GM18519 (cell line): ENCODE data around the gene NUP210.

Experiments
- ATAC-seq: cut with Tn5 transposase; IDR thresholded peaks from one replicate; pipeline ENCODE4 v1.9.1; 2021; ENCODE audit warnings: mild to moderate bottlenecking, moderate library complexity; ENCODE audit not compliant: unreplicated experiment, low FRiP score

Gene NUP210

DNA sequence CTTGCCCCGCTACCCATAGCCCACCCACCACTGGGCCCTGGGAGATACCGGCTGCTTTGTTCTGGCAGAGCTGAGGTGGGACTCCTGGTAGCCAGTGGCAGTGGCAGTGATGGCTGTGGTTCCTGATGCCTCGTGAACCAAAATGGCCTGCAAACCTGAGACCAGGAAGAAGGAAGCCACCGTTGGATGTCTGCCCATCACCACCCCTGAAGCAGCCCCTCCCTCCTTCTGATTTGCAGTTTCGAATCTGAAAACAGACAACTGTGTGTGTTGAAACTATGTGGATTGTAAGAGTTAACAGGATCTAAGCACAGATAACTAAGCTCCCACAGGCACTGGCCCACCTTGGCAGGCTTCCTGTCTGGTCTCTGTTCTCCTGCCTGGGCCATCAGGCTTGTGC is 66.6 kb downstream of the NUP210 start:
- ATAC-seq, result no peak

DNA sequence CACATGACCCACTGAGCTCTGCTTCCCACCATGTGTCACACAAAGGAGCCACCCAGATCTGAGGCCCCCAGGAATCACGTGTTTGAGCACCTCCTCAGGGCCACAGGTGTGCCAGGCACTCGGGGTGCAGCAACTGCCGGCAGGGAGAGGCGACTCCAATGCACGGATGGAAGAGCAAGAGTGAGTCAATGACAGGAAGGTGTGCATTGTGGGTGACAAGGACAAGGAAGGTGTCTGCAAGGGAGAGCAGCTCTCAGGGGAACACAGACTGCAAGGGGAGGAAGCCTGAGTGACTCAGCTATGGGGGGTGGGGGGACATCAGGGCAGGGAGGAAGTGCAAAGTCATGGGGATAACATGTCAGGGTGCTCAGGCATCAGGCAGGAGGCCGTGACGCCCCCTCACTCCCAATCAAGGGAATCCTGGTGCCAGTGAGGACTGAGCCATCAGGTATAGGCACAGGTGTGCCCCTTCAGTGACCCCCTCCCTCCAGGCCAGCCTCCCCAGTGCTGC is 67.4 kb downstream of the NUP210 start:
- no peak for ATAC-seq

DNA sequence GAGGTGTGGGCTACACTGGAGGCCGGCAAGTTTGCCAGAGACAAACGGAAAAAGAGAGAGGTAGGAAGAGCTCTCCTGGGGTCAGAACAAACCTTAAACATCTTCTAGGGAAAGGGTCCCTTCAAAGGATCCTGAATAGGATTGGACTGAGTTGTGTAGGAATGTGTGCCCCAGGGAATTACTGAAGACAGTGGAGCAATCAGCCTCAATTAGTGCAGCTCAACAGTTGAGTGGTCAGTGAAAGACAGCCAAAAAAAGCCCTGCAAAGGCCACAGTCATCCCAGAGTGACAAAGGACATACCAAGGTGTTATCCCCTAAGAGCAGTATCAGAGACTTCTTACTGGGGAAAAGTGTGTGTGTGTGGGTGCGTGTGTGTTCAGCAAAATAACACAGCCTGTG is 70.3 kb downstream of the NUP210 start:
- ATAC-seq, result no peak

DNA sequence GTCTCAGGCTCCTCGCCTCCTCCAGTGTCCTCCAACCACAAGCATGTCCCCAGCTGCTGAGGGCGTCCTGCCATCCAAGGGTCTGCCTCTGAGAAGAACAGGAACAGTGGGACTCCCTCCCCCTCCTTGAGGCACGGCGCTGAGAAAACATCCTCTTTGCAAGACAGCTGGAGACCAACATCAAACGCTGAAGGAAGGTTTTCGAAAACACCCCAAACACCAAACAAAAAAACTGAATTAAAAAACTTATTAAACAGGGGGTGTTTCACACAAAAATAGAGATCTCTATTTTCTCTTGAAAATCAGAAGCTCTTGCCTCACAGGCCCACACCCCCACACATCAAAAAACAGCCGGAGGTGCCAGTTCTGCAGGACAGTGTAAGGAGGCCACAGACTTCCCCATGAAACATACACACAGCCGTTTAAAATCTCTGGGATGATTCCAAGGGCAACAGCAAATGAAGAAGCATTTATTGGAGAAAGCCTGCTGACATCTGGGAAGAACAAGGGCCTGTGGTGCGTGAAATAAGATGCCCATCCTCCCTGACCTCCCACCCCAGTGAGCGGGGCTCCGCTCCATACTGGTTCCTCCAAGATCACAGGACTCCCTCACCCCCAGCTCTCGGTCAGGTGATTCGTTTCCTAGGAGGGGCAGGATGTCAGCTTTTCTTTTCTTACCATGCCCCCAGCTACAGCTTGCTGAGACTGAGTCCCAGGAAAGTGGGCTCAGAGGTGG is 71.3 kb downstream of the NUP210 start:
- no peak for ATAC-seq

DNA sequence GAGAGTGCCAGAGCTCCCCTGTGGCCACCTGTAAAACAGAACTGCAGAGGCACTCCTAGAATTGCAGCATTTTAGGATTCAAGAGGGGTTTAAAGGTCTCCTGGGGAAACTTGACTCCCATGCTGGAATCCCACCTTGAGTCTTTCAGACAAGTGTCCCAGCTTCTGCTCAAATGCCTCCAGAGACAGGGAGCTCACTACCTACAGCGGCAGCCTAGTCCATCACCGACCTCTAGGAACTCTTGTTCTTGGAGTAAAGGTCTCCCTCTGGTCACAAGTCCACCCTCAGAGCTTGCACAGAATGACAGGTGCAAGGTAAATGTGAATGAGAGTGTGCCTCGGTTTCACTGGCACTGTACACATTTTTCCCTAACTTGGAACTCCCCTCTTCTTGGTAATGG is 72.0 kb downstream of the NUP210 start:
- ATAC-seq, result no peak

DNA sequence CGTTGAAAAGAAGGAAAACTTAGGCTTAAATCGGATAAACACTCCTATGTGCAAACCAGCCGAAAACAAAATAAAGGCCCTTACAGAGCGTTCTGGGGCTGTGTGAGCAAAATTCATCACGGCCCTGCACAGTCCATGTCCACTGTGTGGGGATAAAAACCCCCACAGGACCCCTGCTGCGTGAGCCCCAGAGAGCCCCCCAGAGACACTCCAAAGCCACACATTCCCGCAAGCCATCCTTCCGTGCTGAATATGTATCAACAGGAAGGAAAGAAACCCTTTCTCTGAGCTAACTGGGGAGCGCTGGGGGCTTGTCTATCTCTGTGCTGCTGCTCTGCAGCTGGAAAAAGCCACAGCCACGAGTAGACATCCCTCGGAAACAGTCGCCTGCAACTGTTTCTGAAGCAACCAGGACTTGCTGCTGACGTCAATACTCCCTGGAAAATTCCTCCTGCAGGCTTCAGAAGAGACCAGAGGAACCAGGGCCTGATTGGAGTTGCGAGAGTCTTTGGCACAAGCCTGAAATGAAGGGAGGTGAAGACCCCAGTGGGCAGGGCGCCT is 72.7 kb downstream of the NUP210 start:
- no peak for ATAC-seq

DNA sequence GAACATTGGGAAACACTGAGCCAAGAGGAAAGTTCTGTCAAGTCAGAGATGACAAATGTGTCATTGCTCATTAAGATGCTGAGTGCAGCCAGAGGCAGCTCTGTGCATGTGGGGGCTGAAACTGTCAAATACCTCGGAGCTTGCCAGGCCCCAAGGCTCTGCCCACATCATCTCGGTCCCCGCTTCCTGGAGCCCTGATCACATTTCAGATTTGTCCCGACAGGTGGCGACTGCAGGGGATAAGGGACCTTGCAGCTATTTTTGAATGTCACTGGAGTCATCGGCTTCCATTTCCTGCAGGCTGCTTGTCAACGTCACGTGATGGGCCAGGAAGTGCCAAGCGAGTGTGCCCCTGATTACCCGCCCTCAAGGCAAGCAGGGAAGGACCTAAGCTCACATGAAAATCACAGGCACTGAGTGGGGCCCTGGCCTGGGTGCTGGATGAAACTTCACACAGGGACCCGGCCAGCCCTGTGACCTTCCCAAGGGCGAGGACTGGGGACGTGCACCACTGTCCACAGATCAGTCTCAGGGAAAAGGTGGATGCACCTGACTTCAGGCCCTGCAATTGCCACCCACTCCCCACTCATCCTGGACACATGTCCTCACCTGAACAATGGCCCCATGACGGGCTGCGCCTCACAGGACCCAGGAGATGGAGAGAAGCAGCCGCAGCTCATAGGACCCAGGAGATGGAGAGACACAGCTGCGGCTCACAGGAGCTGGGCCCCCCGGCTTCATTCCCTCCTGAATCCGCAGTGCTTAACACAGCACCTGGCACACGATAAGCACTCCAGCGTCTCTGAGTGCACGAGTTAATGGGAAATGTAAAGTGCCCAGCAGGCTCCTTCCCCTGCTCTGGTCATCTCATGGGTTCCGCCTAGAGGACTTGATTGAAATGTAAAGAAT is 73.4 kb downstream of the NUP210 start:
- ATAC-seq, result no peak

DNA sequence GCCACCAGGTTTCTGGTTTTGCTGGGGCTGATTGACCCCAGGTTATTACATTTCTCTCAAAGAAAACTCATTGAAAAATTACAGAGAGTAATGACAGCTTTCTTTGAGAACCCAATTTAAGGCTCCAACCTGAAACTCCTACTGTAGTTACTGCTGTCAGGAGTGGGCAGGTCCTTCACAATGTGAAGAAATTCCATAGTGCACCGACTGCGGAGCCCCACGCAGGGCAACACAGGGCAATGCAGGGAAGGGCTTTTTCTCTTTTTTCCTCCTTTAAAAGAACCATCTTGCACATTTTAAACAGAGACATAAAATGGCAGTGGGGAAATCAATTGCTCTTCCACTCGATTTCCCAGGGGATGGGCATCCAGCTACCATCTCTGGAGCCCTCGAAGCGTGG is 74.3 kb downstream of the NUP210 start:
- ATAC-seq, result no peak

DNA sequence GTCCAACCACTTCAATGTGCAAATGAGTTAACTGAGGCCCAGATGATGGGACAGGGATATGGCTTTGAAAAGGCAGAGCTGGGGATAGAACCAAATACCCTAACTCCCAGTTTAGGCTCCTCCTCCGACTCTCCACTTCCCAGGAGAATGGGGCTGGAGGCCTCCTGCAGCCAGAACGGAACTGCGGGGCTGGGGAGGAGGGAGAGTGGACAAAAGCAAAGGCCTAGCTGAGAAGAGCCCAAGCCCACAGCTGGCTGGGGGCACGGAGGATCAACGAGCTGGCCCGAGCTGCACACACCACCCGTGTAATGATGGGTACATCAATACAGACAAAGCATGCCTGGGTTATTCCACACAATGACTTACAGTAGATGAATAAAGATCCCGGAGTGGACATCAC is 74.8 kb downstream of the NUP210 start:
- ATAC-seq, result no peak

DNA sequence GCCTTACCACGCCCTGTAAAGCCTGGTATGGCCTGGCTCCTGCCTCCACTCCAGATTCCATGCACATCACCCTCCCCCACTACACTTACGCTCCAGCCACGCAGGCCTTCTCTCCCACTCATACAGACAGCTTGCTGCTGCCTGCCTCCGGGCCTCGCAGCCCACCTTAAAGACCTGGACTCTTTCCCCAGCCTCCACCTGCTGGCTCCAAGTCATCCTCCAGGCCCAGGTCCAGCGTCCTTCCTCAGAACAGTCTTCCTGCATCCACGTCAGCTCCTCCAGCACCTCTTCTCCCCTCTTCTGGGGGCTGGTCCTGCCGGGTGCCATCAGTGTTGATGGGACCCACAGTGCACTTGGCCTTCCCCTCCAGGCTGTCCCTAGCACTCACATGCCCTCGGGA is 75.5 kb downstream of the NUP210 start:
- ATAC-seq, result no peak

DNA sequence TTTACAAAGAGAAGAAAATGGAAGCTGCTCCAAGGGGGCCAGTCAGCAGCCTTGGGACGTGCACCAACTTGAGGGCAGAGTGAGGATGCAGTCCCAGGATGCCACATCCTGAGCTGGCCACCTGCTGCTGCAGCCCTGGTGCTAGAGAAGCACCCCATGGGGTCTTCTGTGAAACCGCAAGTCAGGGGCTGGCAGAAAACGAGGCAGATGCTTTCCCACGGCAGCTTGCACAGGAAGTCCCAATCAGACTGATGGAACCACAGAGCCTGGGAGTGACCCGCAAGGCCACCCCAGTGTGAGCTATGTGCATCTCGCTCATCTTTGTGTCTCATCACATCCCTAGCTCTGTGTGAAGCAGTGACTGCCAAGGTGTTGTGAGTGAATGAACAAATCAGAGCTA is 76.5 kb downstream of the NUP210 start:
- no peak for ATAC-seq

DNA sequence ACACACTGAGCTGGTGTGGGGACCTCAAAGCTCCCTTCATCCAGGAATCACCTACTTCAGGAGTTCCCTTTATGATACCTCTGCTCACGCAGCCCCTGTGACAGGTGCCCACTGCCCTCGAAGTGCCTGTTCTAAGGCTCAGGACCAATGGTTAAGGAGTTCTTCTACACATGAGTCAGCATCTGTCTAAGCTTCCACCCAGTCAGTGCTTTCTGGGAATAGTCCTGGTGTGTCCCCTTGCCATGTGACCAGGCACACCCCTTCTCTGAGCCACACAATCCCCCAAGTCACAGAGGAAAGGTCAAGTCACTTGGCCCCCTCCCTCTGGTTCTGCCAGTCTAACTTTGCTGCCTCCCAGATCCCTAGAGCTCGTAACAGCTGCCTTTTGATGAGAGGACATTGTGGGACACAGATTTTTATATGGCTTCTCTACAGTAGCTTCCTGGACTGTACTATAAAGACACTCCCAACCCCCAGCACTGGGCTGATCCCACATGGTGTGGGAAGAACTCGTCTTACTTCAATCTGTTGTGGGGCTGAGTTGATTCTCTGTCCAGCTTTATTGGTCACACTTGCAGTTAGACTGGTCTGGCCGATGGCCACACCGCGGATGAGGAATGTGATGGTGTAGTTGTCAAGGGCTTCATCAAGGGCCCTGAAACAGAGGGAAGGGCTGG is 78.8 kb downstream of the NUP210 start:
- ATAC-seq, result no peak

DNA sequence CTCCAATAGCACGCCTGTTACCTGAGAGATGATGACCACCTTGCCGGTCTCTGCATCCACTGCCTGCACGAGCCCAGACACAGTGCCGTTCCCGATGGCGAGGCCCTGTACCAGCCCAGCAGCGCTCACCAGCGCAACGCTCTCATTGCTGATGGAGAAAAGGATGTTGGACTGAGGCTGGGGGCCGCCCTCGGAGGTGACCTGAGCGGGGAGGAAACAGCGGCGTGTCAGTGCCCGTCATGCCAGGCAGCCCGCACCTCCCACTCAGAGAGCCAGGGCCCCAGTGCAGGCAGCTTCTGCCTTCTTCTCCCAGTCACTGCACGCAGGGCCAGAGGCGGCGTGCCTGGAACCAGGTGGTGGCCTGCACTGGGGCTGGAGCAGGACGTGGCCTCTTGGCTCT is 80.3 kb downstream of the NUP210 start:
- no peak for ATAC-seq

DNA sequence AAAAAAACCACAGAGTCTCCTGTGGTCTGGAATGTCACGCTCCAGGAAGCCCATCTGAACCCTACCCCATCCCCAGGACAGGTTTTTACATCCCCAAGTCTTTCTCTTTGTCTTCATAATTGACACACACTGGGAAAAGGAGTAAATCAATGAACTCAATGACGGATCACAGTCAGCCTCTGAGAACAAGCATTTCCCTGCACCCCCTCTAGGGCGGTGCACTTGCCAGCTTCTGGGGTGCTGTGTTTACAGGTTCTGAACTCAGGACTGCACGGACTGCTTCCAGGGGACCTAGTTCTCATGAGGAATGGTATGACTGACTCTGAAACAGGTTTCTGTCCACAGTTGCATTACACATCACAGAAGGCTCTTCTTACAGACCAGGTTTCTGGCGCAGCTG is 81.1 kb downstream of the NUP210 start:
- ATAC-seq, result no peak

DNA sequence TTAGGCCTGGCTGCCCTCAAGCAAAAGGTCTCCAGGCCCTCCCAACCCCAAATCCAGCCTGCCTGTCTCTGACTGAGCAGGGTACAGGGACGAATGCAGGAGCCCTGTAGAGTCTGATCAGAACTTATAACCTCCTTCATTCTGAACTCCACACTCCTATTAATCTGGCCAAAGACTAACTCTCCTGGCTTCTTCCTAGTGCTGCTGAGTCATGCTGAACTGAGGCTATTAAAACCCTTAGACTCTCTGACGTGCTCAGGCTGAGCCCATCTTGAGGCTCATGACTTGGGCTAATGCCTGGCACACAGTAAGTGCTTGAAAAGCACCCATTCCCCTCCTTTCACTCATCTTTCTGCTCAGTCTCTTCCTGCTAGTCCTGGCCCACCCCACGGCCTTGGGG is 81.9 kb downstream of the NUP210 start:
- ATAC-seq, result no peak

DNA sequence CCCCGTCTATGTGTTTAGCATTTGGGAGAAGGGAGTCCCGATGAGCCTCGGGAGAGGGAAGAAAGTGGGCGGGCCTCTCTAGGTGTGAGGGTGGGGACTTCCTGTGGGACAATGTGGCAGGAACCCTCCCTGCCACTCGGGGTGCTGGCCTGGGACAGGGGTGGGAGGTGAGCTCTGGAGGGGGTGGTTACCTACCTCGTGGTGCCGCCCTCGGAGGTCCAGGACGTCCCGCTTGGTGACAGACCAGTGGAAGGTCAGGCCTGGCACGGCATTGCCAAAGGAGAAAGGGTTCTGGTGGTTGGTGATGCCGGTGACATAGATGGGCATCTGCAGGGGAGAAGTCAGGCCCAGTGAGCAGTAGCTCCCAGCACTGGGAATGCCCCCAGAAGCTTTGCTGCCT is 83.5 kb downstream of the NUP210 start:
- ATAC-seq, result no peak

DNA sequence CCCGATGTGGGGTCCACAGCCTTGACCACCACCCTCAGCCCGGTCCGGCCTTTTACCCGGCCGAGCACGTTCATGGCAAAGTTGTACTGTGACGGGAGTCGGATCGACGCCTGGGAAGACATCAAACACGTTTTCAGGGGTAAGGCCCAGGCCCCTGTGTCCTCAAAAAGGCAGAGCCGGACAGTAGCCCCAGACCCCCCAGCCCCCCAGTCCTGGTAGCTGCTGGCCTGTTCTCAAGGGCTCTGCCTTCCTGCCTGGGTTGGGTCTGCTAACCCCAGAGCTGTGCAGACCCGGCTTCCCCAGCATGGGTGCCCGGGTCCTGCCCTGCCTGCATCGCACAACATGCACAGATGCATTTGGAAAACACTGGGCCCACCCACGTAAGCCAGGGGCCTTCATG is 84.6 kb downstream of the NUP210 start:
- ATAC-seq, result no peak

DNA sequence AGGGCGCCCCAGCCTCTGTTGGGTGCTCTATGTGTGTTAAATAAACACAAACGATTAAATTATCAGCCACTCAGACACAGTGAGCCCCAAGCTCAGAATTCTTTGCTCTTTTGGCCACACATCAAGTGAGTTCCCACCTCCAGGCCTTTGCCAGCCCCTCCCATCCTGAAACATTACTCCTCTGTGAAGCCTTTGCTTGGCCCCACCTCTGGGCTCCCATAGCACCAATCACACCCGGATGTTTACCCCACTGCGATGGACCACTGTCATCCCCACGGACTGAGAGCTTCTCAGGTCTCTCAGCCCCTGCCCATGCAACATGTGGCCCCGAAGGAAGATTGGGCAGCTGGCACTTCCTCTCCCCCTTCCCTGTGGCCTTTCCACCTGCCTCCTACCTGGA is 85.1 kb downstream of the NUP210 start:
- ATAC-seq, result no peak

DNA sequence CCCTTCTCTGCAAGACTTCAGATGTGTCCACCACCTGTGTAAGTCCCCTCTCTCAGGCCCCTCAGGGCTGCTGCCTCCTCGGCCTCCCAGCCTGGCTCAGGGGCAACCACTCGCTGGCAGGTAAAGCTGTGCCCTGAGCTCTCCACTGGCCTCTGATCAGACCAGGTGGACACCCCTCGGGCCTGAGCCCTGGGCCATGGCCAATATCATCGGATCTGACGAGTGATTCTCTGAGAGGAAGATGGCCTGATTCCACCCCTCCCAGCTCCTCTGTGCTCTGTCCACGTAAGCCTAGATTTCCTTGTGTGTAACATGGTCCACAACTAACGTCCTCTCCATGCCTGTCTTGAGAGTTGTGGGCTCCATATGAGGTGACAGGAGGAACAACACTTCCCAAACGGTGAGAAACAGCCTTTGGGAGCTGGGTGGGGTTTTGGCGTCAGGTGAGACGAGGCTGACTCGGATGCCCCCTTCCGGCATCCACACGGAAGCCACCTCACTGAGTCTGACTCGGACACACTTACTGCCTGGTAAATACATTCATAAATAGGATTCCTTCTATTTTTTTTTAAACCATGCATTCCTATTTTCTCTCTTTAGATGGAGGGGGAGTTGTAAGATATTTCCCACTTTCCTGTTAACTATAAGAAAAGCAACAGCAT is 86.8 kb downstream of the NUP210 start:
- no peak for ATAC-seq

DNA sequence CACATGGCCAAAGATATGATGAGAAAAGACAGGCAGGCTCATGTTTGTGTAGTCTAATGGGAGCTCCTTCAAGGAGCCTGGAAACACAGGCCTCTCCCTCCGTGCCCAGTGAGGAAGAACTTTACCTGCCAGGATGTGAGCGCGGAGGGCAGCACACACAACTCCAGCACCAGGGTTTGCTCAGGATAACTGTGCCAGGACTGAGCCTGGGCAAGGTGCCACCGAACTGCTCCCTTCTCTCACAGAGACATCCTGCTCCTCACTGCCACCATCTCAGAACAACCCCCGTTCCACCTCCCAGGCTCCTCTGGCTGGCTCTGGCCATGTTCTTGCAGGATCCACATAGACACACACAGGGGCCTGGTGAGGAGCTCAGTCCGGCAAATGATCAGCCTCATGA is 87.4 kb downstream of the NUP210 start:
- no peak for ATAC-seq
